SH-SY5Y (cell line): ENCODE data around the gene AFM.

Experiments
- GATA2 ChIP-seq: IDR thresholded peaks from 2 replicates; pipeline ENCODE4 v1.6.1; 2011; ENCODE audit warnings: mild to moderate bottlenecking, low read depth, low read length
- GATA3 ChIP-seq: IDR thresholded peaks from 2 replicates; pipeline ENCODE4 v1.6.1; 2011; ENCODE audit warnings: low read depth, mild to moderate bottlenecking, low read length, moderate library complexity

AFM gene

DNA sequence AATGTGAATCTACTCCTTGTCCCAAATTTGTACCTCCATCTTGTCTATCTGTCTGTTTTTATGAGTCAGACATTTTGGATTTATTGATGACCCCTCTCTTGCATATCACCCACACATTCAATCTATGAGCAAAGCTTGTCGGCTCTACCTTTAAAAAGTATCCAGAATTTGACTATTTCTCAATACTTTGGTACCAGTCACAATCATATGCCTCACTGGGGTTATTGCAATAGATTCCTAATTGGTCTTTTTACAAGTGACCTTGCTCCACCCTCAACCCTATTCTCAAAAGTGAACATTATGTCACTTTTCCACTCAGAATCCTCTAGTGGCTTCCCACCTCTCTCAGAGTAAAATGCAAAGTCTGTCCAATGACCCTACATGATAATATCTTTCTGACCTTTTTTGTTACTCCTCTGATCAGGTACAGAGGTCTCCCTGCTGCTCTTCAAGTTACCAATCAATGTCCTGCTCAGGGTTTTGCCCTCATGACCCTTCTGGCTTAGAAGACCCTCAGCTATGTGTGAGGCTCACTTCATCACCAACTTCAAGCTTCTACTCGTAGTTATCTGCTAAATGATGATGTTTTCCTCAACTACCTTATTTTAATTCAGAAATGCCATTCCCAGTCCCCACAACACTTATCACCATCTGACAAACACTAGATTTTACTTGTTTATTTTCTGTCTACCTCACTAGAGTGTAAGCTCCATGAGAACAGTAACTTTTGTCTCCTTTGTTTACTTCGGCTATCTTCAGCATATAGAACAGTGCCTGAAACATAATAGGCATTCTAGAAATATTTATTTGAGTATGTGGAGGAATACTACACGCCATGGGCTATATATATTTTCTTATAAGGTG, 23.1 kb upstream of the AFM start:
- TF ChIP-seq GATA3 = no peak
- no peak for TF ChIP-seq GATA2

DNA sequence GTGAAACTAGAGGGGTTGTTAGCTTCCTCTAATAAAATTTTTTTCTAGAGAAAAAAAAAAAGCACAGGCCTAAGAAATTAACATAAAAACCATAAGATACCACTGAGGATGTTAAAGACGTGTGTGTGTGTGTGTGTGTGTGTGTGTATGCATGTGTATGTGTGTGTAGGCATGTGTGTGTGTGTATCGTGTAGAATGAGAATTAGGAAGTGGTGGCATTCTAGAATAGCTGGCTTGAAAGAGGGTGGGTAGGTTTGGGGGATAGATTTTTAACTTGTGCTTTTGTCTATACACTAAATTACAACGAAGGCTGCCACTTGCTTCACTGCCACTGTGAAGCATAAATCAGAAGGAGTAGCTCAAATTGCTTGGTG, 22.5 kb upstream of the AFM start:
- TF ChIP-seq GATA2 = no peak
- TF ChIP-seq GATA3 = no peak

DNA sequence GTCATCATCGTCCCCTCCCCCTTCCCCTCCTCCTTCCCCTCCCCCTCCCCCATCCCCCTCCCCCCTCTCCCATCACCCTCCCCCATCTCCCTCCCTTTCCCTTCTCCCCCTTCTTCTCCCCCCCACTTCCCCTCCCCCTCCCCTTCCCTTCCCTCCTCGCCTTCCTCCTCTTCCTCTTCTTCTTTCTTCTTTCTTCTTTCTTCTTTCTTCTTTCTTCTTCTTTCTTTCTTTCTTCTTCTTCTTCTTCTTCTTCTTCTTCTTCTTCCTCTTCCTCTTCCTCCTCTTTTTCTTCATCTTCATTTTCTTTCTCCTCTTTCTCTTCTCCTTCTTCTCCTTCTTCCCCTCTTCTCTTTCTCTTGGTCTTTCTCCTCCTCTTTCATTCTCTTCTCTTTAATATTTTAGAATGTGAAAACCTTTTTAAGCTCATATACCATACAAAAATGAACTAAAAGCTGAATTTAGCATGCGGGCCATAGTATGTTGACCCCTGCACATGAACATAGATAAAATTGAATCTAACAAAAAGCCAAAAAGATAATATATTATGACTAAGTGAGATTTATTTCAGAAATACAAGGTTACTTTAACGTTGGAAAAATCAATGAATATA, 20.5 kb upstream of the AFM start:
- no peak for TF ChIP-seq GATA3
- no peak for TF ChIP-seq GATA2

DNA sequence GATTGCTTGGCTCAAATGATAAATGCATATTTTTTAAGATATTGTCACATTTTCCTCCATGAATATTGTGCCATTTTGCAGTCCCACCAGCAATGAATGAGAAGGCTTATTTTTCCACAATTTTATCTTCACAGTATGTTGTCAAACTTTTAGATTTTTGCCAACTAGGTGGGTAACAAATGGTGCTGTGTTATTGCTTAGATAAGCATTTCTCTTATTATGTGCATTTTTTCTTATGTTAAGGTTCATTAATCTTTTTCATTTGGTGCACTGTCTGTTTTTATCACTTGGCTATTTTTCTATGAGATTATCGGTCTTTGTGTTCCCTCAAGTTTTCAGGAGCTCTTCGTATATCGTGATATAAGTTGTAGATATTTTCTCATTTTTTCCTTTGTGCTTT, 13.4 kb upstream of the AFM start:
- TF ChIP-seq GATA3 (no peak), GATA2 (no peak)

DNA sequence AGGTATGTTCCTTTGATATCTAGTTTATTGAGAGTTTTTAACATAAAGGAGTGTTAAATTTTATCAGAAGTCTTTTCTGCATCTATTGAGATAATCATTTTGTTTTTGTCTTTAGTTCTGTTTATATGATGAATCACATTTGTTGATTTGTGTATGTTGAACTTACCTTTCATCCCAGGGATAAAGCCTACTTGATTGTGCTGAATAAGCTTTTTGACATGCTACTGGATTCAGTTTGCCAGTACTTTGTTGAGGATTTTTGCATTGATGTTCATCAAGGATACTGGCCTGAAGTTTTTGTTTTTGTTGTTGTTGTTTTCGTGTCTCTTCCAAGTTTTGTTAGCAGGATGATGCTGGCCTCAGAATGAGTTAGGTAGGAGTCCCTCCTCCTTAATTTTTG, 10.8 kb upstream of the AFM start:
- no peak for TF ChIP-seq GATA2
- no peak for TF ChIP-seq GATA3

DNA sequence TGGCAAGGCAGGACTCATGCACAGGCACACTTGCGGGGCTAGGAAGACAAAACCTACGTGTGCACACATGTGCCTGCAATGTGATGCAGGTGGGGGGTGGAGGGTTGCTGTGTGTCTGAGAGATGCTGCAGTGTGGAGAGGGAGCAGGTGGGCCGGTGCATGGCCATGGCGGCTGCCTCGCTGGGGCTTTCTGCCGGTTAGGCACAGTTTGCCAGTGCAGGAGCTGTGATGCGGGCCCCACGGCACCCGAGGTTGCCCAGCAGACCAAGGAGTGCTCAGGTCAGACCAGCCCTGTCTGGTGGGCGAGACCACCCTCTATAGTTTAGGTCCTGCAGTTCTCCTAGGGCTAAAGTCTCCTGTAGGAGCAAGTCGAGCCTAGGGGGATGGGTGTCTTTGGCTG, 4.4 kb upstream of the AFM start:
- TF ChIP-seq GATA2 (no peak), GATA3 (no peak)

DNA sequence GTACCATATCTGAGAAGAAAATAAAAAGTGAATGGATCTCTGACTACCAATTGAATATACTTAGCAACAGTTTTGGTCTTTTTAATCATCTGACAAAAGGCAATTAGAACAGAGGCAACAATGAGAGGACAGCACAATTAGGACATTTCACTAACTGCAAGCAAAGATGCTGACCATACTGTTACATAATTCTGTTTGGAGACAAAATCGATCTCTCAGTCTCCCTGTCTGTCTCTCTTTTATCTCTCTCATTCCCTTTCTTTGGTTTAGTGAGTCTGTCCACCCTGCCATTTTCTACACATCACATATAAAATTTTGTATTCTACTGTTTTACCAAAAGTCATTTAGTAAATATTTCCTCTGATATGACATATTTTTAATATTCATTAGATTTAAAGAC, 2.2 kb upstream of the AFM start:
- TF ChIP-seq GATA3 = no peak
- no peak for TF ChIP-seq GATA2

DNA sequence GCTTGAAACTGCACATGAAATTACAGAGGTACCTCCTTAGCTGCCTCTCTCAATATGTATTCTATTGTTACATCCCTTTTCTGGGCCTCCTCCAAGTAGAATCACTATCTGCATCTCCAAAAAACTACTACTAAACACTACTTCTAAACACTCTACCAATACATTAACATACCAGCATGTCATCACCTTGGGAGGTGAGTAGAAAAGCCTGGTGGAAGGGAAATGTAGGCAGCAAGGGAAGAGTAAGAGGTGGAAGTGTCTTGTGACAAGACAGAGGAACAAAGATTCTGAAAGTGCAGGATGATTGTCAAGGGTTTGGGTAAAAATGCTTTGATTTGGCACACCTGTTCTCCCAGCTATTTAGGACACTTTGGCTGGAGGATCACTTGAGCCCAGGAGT, 3.5 kb downstream of the AFM start:
- TF ChIP-seq GATA3 = no peak
- TF ChIP-seq GATA2 = no peak

DNA sequence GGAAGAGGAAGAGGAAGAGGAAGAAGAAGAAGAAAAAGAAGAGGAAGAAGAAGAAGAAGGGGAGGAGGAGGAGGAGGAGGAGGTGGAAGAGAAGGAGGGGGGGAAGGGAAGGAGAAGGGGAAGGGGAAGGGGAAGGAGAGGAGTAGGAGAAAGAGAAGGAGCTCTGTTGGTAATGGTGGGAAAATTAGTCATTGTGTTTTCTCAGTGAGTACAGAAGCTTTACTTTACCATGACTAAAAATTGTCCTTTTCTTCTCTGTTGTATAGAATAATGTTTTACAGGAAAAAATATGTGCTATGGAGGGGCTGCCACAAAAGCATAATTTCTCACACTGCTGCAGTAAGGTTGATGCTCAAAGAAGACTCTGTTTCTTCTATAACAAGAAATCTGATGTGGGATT, 4.1 kb downstream of the AFM start:
- no peak for TF ChIP-seq GATA3
- TF ChIP-seq GATA2 = no peak

DNA sequence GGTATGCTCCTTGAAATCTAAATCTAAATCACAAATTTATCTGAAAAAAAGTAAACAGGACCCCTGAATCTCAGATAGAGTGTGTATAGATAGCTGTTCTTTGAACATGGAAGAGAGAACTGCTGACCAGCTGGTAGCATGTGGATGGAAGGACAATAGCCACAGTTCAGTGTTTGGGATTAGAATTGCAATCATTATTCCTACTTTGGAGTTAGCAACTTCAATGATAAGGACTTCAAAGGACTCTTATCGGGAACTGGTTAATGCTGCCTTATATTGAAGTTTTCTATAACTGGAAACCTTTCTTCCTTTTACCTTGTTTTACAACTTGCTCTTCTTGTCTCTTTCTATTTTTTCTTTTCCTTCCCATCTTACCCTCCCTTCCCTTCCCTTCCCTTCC, 5.0 kb downstream of the AFM start:
- TF ChIP-seq GATA2 = no peak
- no peak for TF ChIP-seq GATA3

DNA sequence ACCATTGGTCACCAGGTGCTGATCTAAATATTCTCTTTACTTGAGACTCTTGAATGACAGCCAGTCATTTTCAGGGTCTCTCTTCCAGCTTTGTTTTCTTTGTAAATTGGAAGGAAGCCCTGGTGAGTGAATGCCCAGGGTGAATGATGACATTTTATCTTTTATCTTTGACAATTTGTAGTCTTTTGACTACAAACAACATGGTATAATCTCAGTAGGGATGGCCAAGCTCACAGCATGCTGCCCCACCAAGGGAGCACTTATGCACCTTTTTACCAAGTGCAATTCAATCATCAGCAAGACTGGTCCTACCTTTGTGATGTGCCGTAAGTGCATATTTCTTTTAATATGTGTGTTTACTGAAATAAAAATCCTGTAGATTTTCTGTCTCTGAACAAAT, 5.7 kb downstream of the AFM start:
- TF ChIP-seq GATA2 (no peak), GATA3 (no peak)

DNA sequence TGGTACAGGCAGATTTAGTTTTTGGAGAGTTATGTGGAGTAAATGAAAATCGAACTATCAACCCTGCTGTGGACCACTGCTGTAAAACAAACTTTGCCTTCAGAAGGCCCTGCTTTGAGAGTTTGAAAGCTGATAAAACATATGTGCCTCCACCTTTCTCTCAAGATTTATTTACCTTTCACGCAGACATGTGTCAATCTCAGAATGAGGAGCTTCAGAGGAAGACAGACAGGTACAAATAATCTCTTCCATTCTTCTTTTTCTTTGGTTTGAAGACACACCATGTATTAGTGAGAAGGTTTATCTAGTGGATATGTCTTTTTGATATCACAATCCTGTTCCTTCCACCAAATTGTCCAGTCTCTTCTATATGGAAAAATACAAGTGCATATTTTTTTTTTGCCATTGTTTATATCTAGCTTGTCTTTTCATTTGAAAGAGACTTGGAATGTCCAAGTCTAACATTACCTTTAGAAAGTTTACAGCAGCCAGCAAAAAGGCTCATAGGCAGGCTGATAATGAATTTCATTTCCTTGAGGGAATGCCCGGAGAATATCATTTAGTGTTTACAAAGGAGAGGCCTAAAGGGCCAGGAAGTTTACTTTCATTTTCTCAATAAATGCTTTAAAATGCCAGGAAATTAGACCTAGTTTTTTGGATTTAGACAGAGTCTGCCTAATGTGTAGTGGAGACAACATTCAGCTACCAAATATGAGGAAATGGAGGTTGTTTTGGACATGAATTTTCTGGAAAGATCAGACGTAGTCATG, 18.6 kb downstream of the AFM start:
- TF ChIP-seq GATA3 = no peak
- no peak for TF ChIP-seq GATA2

DNA sequence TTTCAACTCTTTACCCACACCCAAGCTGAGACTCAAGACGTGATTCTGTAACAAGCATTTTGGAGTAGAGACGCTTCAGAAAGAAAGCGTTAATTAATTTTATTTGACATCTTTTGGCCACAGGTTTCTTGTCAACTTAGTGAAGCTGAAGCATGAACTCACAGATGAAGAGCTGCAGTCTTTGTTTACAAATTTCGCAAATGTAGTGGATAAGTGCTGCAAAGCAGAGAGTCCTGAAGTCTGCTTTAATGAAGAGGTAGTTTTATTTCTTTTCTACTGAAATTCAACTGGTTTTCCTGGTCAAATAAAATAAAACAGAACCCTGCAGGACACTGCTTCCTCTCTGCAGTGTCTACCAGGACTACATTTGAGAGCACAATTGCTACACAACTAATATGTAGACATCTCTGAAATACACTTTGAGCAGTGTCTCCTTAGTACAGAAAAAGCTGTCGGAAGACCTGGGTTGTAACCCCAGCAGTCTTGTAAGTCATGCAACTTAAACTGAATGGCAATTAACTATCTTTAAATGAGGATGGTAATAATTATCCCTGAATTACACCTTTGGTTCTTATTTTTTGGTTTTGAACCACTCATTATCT, 20.2 kb downstream of the AFM start:
- TF ChIP-seq GATA3 (no peak), GATA2 (no peak)

DNA sequence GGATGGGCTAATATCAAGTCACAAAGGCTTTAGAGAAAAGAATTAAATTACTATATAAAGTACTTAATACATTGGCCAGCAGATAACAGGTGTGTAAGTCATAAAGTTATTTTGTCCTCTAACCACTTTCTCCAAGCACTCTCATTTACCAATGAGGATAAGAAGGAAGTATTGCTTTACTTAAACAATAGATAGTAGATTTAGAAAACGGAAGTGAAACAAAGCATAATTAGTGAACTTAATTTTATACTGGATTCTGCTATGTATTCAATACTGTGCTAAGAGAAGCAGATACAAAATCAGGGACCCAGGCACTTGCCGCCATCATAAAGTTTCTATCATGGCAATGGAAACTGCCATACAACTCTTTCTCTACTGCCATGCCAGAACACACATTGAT, 24.0 kb downstream of the AFM start:
- TF ChIP-seq GATA2 (no peak), GATA3 (no peak)
